HG03064 (cell line): Measurements from ENCODE around the gene HGF.
"Not testable (repeated sequence)": the region's sequence is repeated elsewhere in the genome, so short reads cannot be mapped to it uniquely, and the experiment has no call there.

ENCODE experiments used
- ATAC-seq: cut with Tn5 transposase; IDR thresholded peaks from one replicate; pipeline ENCODE4 v1.9.1; 2021; ENCODE audit warnings: low read depth; ENCODE audit not compliant: unreplicated experiment

The HGF gene

GRCh38 chr7:81769891-81770727, at the start of gene HGF:
HGF (minus strand) TSS chr7:81770047; CDS start chr7:81769971, 76 bp downstream.
- no peak for ATAC-seq

GRCh38 chr7:81816312-81816711, 46.5 kb upstream of the HGF start:
- ATAC-seq, result no peak

- ATAC-seq, result peak; percentile 95
Measured at GRCh38 chr7:81812866-81813476, 43.1 kb upstream of the HGF start.

- peak; percentile 30 for ATAC-seq
Measured at GRCh38 chr7:81811956-81812865, 42.4 kb upstream of the HGF start.

- no peak for ATAC-seq
Measured at GRCh38 chr7:81810476-81811155, 40.8 kb upstream of the HGF start.

- not testable (repeated sequence) for ATAC-seq
Measured at GRCh38 chr7:81808310-81808709, 38.5 kb upstream of the HGF start.

GRCh38 chr7:81803267-81803666, 33.4 kb upstream of the HGF start:
- no peak for ATAC-seq

- no peak for ATAC-seq
Measured at GRCh38 chr7:81802251-81802650, 32.4 kb upstream of the HGF start.

GRCh38 chr7:81801532-81801931, 31.7 kb upstream of the HGF start:
- ATAC-seq, result no peak

GRCh38 chr7:81791568-81792518, 22.0 kb upstream of the HGF start:
- ATAC-seq, result no peak

- no peak for ATAC-seq
Measured at GRCh38 chr7:81790686-81791085, 20.8 kb upstream of the HGF start.

GRCh38 chr7:81790120-81790500, 20.3 kb upstream of the HGF start:
- ATAC-seq, result no peak

- ATAC-seq, result no peak
Measured at GRCh38 chr7:81789406-81790119, 19.7 kb upstream of the HGF start.

GRCh38 chr7:81788246-81788645, 18.4 kb upstream of the HGF start:
- ATAC-seq, result no peak

GRCh38 chr7:81783818-81784217, 14.0 kb upstream of the HGF start:
- ATAC-seq, result no peak

GRCh38 chr7:81780914-81781693, 11.3 kb upstream of the HGF start:
- ATAC-seq, result no peak

- no peak for ATAC-seq
Measured at GRCh38 chr7:81779706-81780105, 9.9 kb upstream of the HGF start.

GRCh38 chr7:81777697-81778096, 7.8 kb upstream of the HGF start:
- ATAC-seq, result no peak
